Upper lobe of right lung (tissue), 1 donor: ENCODE results near the gene ATR. TPM values are rescaled to one million over a fixed set of nuclear protein-coding genes. Genes with fewer than 3 reads are reported as not detected.
"Not testable (repeated sequence)": the region's sequence is repeated elsewhere in the genome, so short reads cannot be mapped to it uniquely, and the experiment has no call there.

Source experiments
- ATAC-seq: fragments of 200-7000 bp; cut with Tn5 transposase; one replicate; pipeline ENCODE4 v1.9.1; 2020; ENCODE audit warnings: mild to moderate bottlenecking, moderate library complexity
- DNase-seq: peaks from one replicate; pipeline ENCODE4 v3.0.0-alpha.2; 2020
- H3K27ac ChIP-seq: fragments of 200-600 bp; one replicate; pipeline ENCODE4 v1.8.0; 2022
- H3K27me3 ChIP-seq: fragments of 200-600 bp; one replicate; pipeline ENCODE4 v1.8.0; 2022; ENCODE audit warnings: mild to moderate bottlenecking
- H3K36me3 ChIP-seq: fragments of 200-600 bp; one replicate; pipeline ENCODE4 v1.8.0; 2022
- H3K4me1 ChIP-seq: fragments of 200-600 bp; one replicate; pipeline ENCODE4 v1.8.0; 2022
- H3K4me3 ChIP-seq: fragments of 200-600 bp; one replicate; pipeline ENCODE4 v1.8.0; 2022; ENCODE audit warnings: mild to moderate bottlenecking
- H3K9me3 ChIP-seq: fragments of 200-600 bp; one replicate; pipeline ENCODE4 v1.8.0; 2022
- CTCF ChIP-seq: fragments of 200-600 bp; IDR thresholded peaks from one replicate; pipeline ENCODE4 v1.8.0; 2022; ENCODE audit warnings: antibody characterized with exemption
- intact Hi-C: fragments of 100-400 bp; cut with DNase I; formaldehyde crosslinking; loops from one replicate; pipeline ENCODE4 v1.11.0; 2022
- total RNA-seq: library from RNA; stranded (reverse); fragmentation: NEBNext Ultra II Directional; extraction: Animal tissue kit (Norgen Biotek cat#: 25700); gene quantifications from one replicate; pipeline ENCODE4 v1.2.1, GENCODE V29; 2021
- donor health status: DM: no; HTN: yes; CAD: no; lungs with severe emphysema.

Gene ATR
- total RNA-seq, 1 donor from 2014 or later = 23.0 TPM

GRCh38 chr3:142447301-142447851 lies 131.2 kb downstream of the ATR start:
- peak; percentile 69 for DNase-seq
- peak overlapping the region; percentile 93 for H3K4me3 ChIP-seq

GRCh38 chr3:142445816-142446254 lies 132.7 kb downstream of the ATR start:
- intact Hi-C loops = no loop called here
- peaks cover 13% of the 10 kb centered on the region for H3K4me1 ChIP-seq
- no peak for ATAC-seq
- H3K36me3 ChIP-seq = no peaks in the 10 kb centered on the region
- no peak overlapping the region for H3K27ac ChIP-seq
- no peak for DNase-seq
- no peaks in the 10 kb centered on the region for H3K9me3 ChIP-seq
- no peaks in the 10 kb centered on the region for H3K27me3 ChIP-seq
- no peak for TF ChIP-seq CTCF
- peak overlapping the region; percentile 93 for H3K4me3 ChIP-seq

More at GRCh38 chr3:142447301-142447851, 131.2 kb downstream of the ATR start:
- H3K4me1 ChIP-seq = peaks cover 13% of the 10 kb centered on the region
- ATAC-seq = peak; percentile 50
- TF ChIP-seq CTCF = no peak
- peak overlapping the region; percentile 98 for H3K27ac ChIP-seq
- intact Hi-C loops = no loop called here
- H3K36me3 ChIP-seq = no peaks in the 10 kb centered on the region
- H3K9me3 ChIP-seq = no peaks in the 10 kb centered on the region
- no peaks in the 10 kb centered on the region for H3K27me3 ChIP-seq

GRCh38 chr3:142444343-142444742 lies 134.2 kb downstream of the ATR start:
- Histone ChIP-seq H3K27me3 (no peaks in the 10 kb centered on the region), H3K4me1 (peaks cover 13% of the 10 kb centered on the region), H3K4me3 (no peak overlapping the region), H3K27ac (no peak overlapping the region), H3K36me3 (no peaks in the 10 kb centered on the region), H3K9me3 (no peaks in the 10 kb centered on the region)
- intact Hi-C loops = no loop called here
- ATAC-seq = no peak
- TF ChIP-seq CTCF = no peak
- no peak for DNase-seq

GRCh38 chr3:142443060-142443459 lies 135.5 kb downstream of the ATR start:
- intact Hi-C loops, DNase-seq, H3K36me3 ChIP-seq, ATAC-seq, H3K27ac ChIP-seq, H3K4me3 ChIP-seq, H3K9me3 ChIP-seq, H3K27me3 ChIP-seq: not testable (repeated sequence)
- H3K4me1 ChIP-seq = peaks cover 13% of the 10 kb centered on the region

- H3K36me3 ChIP-seq, H3K27ac ChIP-seq, DNase-seq, H3K4me3 ChIP-seq, H3K4me1 ChIP-seq, ATAC-seq, H3K27me3 ChIP-seq, intact Hi-C loops, H3K9me3 ChIP-seq: not testable (repeated sequence)
Observed at GRCh38 chr3:142439499-142440220, 138.9 kb downstream of the ATR start.

- intact Hi-C loops, DNase-seq, H3K9me3 ChIP-seq, H3K4me1 ChIP-seq, H3K27ac ChIP-seq, H3K36me3 ChIP-seq, H3K4me3 ChIP-seq, H3K27me3 ChIP-seq, ATAC-seq: not testable (repeated sequence)
Observed at GRCh38 chr3:142438096-142438495, 140.4 kb downstream of the ATR start.

- no peak for TF ChIP-seq CTCF
- ATAC-seq (no peak), DNase-seq (no peak)
- Histone ChIP-seq H3K4me1 (no peaks in the 10 kb centered on the region), H3K27ac (no peak overlapping the region), H3K27me3 (no peaks in the 10 kb centered on the region), H3K4me3 (no peak overlapping the region), H3K36me3 (peaks cover 6% of the 10 kb centered on the region), H3K9me3 (no peaks in the 10 kb centered on the region)
- intact Hi-C loops = no loop called here
Observed at GRCh38 chr3:142436951-142437585, 141.5 kb downstream of the ATR start.
